IMR-90 (cell line): ENCODE measurements around the gene PRPF40B.

Source experiments
- MAZ ChIP-seq: IDR thresholded peaks from 2 replicates; pipeline ENCODE4 v1.6.1; 2012; ENCODE audit warnings: low read depth, mild to moderate bottlenecking, low read length, improper control_type of control experiment, moderate library complexity, borderline replicate concordance
- NFE2L2 ChIP-seq: fragments of 150-350 bp; IDR thresholded peaks from 2 replicates; pipeline ENCODE4 v1.6.1; 2016; ENCODE audit warnings: low read depth, mild to moderate bottlenecking, low read length
- RAD21 ChIP-seq: IDR thresholded peaks from 2 replicates; pipeline ENCODE4 v1.6.1; 2012; ENCODE audit warnings: low read length, improper control_type of control experiment
- RFX5 ChIP-seq: IDR thresholded peaks from 2 replicates; pipeline ENCODE4 v1.8.0; 2012; ENCODE audit warnings: low read depth, mild to moderate bottlenecking, low read length, moderate library complexity
- SMC3 ChIP-seq: fragments of 150-350 bp; IDR thresholded peaks from 2 replicates; pipeline ENCODE4 v1.6.1; 2016; ENCODE audit warnings: low read depth, mild to moderate bottlenecking, antibody characterized with exemption, low read length, moderate library complexity
- TF ChIP-seq, protein P1 (sequence below): conservative IDR thresholded peaks from 2 replicates; pipeline ENCODE4 v1.5.1; 2012; ENCODE audit warnings: mild to moderate bottlenecking, low read depth, low read length, improper control_type of control experiment
- TF ChIP-seq, protein P2 (sequence below): fragments of 150-350 bp; IDR thresholded peaks from 2 replicates; pipeline ENCODE4 v1.6.1; 2016; ENCODE audit warnings: low read depth, mild to moderate bottlenecking, low read length, moderate library complexity, borderline replicate concordance

DNA sequence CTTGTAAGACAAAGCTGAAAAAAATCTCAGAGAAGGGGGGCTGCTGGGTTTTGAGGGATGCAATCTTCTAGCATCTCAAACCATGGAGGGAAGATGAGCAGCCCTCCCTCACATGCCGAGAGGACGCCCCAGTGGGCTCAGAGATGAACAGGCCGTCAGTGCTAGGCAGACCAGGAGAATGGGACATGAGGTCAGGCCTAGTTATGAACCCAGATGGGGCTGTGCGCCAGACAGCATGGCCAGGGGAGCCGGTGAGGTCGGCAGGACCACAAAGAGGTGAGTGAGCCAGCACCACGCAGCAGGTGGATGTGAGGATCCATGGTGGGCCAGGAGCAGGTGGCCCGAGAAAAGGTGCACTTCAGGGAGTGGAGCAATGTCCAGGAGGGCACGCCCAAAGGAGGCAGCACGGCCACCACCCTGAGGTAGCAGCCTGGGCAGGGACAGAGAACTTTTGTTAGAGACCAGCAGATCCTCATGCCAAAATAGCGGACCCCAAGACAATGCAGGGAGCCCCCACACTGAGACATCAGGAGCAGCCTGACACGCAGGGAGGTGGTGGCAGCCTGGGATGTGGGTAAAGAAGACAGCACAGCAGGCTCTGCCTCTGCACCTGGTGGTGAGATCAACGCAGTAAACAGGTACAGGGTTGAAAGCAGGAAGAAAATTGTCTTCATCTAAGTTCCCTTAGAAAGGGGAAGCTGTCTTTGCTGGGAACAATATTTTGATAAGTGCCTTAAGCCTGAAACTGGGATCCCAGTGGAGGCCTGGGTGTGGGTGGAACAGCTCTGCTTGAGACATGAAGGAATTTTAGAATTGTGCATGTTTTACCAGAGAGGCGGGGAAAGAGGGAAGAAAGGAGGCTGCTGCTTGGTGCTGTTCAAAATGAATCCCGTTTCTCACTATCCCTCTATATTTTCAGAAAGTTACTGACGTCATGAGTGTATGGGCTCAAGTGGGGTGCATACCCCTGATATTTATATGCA lies 37.6 kb upstream of the PRPF40B start:
- TF ChIP-seq, protein P1, sequence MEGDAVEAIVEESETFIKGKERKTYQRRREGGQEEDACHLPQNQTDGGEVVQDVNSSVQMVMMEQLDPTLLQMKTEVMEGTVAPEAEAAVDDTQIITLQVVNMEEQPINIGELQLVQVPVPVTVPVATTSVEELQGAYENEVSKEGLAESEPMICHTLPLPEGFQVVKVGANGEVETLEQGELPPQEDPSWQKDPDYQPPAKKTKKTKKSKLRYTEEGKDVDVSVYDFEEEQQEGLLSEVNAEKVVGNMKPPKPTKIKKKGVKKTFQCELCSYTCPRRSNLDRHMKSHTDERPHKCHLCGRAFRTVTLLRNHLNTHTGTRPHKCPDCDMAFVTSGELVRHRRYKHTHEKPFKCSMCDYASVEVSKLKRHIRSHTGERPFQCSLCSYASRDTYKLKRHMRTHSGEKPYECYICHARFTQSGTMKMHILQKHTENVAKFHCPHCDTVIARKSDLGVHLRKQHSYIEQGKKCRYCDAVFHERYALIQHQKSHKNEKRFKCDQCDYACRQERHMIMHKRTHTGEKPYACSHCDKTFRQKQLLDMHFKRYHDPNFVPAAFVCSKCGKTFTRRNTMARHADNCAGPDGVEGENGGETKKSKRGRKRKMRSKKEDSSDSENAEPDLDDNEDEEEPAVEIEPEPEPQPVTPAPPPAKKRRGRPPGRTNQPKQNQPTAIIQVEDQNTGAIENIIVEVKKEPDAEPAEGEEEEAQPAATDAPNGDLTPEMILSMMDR, result no peak
- no peak for TF ChIP-seq NFE2L2
- TF ChIP-seq, protein P2, sequence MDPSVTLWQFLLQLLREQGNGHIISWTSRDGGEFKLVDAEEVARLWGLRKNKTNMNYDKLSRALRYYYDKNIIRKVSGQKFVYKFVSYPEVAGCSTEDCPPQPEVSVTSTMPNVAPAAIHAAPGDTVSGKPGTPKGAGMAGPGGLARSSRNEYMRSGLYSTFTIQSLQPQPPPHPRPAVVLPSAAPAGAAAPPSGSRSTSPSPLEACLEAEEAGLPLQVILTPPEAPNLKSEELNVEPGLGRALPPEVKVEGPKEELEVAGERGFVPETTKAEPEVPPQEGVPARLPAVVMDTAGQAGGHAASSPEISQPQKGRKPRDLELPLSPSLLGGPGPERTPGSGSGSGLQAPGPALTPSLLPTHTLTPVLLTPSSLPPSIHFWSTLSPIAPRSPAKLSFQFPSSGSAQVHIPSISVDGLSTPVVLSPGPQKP, result no peak
- TF ChIP-seq RFX5, result no peak
- TF ChIP-seq RAD21, result no peak
- TF ChIP-seq SMC3, result no peak
- no peak for TF ChIP-seq MAZ
